Rectal smooth muscle tissue (tissue), 1 donor: ENCODE results near the gene NFAT5.

Experiments used
- H3K27ac ChIP-seq: one replicate; pipeline ENCODE4 v1.7.0; 2013; ENCODE audit warnings: low read depth, low read length, inconsistent platforms
- H3K27me3 ChIP-seq: one replicate; pipeline ENCODE4 v1.7.0; 2013; ENCODE audit warnings: low read length; ENCODE audit not compliant: control insufficient read depth, insufficient read depth
- H3K36me3 ChIP-seq: one replicate; pipeline ENCODE4 v1.7.0; 2013; ENCODE audit warnings: low read length; ENCODE audit not compliant: control insufficient read depth, insufficient read depth
- H3K4me1 ChIP-seq: one replicate; pipeline ENCODE4 v1.7.0; 2013; ENCODE audit warnings: low read length; ENCODE audit not compliant: control insufficient read depth, insufficient read depth
- H3K4me3 ChIP-seq: one replicate; pipeline ENCODE4 v1.7.0; 2013; ENCODE audit warnings: low read length
- H3K9ac ChIP-seq: one replicate; pipeline ENCODE4 v1.7.0; 2013; ENCODE audit warnings: low read length

Gene NFAT5

DNA sequence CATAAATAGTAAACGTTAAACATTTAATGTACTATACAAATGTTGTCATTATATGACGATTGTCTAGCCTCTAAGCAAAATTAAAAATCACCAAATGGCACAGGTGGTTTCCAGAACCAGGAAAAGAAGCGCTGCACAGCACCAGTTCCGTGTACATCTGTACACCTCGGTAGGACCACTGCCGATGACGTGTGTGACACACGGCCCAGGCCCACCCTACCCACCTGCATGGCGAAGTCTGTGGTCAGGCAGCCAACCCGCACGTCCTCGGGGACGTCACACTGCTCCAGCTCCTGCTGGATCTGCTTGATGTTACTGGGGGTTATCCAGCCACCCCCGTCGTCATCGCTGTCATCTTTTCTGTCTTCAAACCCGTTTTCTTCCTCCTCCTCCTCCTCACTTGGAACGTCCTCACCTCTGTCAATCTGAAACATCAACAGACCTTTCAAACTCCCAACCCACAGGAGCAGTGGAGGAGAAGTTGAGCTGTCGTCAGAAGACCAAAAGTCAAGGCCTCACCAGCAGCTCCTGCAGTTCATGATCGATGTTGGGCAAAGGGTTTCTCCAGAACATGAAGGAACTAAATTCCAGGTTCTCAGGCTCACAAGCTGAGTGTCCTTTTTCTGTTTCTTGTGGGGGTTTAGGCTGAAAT lies 183.1 kb downstream of the NFAT5 start:
- Histone ChIP-seq H3K4me3 (no peak overlapping the region), H3K27ac (no peak overlapping the region), H3K4me1 (peaks cover 5% of the 10 kb centered on the region), H3K27me3 (no peaks in the 10 kb centered on the region), H3K9ac (no peak overlapping the region), H3K36me3 (peaks cover 33% of the 10 kb centered on the region)

DNA sequence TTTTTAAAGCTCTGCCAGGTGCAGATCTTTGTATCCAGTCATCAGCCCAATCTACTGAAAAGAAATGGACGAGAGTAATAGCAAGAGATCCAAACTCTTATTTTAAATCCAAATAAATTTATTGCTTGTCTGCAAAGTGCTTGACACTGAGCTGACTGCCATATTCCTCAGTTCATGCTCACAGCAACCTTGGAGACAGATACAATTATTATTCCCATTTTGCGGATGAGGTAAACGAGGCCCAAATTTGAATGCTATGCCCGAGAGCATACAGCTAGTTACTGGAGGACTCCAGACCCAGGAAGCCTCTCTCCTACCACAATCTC lies 188.3 kb downstream of the NFAT5 start:
- H3K36me3 ChIP-seq, result peaks cover 6% of the 10 kb centered on the region
- no peaks in the 10 kb centered on the region for H3K27me3 ChIP-seq
- peak overlapping the region; percentile 26 for H3K9ac ChIP-seq
- H3K4me1 ChIP-seq, result peaks cover 5% of the 10 kb centered on the region
- H3K4me3 ChIP-seq, result peak overlapping the region; percentile 77
- no peak overlapping the region for H3K27ac ChIP-seq
